ENCODE results near the gene HEATR9. TPM values are rescaled to one million over a fixed set of nuclear protein-coding genes. Genes with fewer than 3 reads are reported as not detected.

Gene HEATR9
- total RNA-seq: not detected in 2 replicates

GRCh38 chr17:35868737-35869136 is at the start of gene HEATR9:
TSS of gene HEATR9 (minus strand) at chr17:35868891. CDS start at chr17:35868742, 149 bp downstream.

GRCh38 chr17:35879773-35880654 is 11.3 kb upstream of the HEATR9 start, which contains the start of gene CCL5:
TSS of gene CCL5 (minus strand) at chr17:35880360.

GRCh38 chr17:35808962-35809854 is 59.5 kb downstream of the HEATR9 start, which contains the start of gene TAF15:
TSS of gene TAF15 (plus strand) at chr17:35809484. CDS start at chr17:35809570, 86 bp downstream.

Other genes with a start within 250 kb of the HEATR9 start
- 7.4 and 8.1 TPM in 2 replicates for gene RASL10B, start 137.3 kb downstream of the HEATR9 start, total RNA-seq
- gene GAS2L2, start 115.7 kb downstream of the HEATR9 start, total RNA-seq: not detected in 2 replicates
- not detected in 2 replicates for gene C17orf50, start 108.0 kb downstream of the HEATR9 start, total RNA-seq
- 1.3 and 3.3 TPM in 2 replicates for gene MMP28, start 73.2 kb downstream of the HEATR9 start, total RNA-seq
- gene TAF15, start 59.4 kb downstream of the HEATR9 start, total RNA-seq: 78.4 and 91.3 TPM in 2 replicates
- gene CCL5, start 11.5 kb upstream of the HEATR9 start, total RNA-seq: under 0.01 and 0.14 TPM in 2 replicates
- 0.30 and 0.46 TPM in 2 replicates for gene RDM1, start 61.9 kb upstream of the HEATR9 start, total RNA-seq
- gene LYZL6, start 74.8 kb upstream of the HEATR9 start, total RNA-seq: not detected in 2 replicates
- not detected in 2 replicates for gene CCL16, start 112.6 kb upstream of the HEATR9 start, total RNA-seq
- gene CCL14, start 117.8 kb upstream of the HEATR9 start, total RNA-seq: not detected in 2 replicates
- not detected in 2 replicates for gene CCL15, start 132.7 kb upstream of the HEATR9 start, total RNA-seq
- gene CCL23, start 149.1 kb upstream of the HEATR9 start, total RNA-seq: not detected in 2 replicates
- not detected in 2 replicates for gene CCL18, start 195.4 kb upstream of the HEATR9 start, total RNA-seq
- gene CCL3, start 221.3 kb upstream of the HEATR9 start, total RNA-seq: not detected in 2 replicates
- not detected in 2 replicates for gene CCL4, start 234.9 kb upstream of the HEATR9 start, total RNA-seq

Measured in smooth muscle cell of the umbilical artery (primary cell).